ENCODE results near the gene RABGGTB.
"Not testable (repeated sequence)": the region's sequence is repeated elsewhere in the genome, so short reads cannot be mapped to it uniquely, and the experiment has no call there.

The RABGGTB gene

DNA sequence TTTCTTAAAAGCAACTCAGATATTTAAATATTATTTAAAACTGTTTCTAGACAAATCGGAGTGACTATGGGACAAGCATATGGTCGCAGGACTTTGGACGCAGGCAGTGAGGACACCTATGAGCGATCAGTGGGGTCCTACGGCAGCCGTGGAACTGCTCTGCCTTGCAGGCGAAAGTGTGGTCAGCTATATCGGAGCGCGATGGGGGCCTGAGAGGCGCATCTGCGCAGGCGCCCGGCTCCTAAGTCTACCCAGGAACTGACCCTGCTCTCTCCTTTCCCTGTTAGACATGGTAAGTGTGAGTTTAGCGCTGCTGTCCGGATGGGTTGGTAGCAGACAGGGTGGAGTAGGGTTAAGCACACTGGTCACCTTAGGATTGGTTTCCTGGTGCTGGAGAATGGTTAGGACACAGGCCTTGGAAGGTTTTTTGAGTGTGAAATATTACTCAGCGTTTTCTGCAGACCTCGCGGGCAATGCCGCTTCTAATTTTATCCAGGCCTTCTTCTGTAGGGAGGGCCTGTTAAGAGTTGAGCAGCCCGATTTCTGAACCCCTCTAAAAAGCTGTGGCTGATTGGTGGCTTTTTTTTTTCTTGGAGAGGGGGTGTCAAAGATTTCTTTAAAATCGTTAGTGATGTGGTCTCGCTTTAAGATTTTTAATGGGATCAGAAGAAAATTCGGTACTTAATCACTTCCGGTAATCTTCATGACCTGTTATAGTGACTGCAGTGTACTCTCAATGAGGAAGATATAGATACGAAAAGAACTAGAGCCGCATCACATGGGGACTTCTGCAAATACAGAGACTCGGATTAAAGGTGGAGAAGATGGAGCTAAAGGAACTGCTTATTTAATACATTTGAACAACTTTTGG lies at the start of gene RABGGTB:
TSS of gene RABGGTB (plus strand) at position 274 of the 871 bp plus-strand sequence. CDS start at position 290, 16 bp downstream.
- DNase-seq: peak; percentile 95

DNA sequence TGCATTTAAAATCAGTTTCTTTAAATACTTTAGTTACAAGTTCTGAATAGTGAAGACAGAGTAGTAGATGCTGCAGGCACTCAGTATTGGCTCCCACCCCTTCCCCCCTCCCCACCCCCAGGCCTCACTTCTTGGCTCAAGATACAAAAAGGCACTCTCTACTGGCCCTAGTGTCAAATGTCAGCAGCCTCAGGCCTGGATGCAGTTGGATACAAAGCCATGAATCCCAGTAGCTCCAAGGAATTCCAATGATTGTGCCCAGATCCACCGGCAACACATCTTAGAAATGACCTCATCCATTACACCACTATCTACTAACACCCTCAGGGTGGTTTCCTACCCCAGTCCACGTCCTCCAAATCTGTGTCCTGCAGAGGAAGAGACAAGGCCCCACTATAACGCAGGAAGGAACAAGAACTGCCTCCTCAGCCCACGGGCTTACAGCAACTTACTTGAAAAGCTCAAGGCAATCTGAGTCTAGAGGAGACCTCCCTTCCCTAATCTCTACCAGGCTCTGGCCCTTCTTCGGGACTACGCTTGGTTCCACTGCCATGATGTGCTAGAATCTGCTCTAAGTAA lies 43.9 kb upstream of the RABGGTB start:
- no peak for DNase-seq

DNA sequence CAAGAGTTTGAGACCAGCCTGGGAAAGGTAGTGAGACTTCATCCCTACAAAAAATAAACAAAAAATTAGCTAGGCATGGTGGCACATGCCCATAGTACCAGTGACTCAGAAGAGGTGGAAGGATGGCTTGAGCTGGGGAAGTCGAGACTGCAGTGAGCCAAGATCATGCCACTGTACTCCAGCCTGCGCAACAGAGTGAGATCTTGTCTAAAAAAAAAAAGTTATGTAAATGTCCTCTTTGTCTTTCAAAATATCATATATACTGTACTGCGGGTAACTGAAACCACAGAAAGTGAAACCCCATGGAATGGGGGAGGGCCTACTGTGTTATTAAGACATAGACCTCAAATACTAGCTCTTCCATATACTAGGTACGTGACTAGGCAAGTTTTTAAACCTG lies 40.8 kb upstream of the RABGGTB start:
- DNase-seq: no peak

DNA sequence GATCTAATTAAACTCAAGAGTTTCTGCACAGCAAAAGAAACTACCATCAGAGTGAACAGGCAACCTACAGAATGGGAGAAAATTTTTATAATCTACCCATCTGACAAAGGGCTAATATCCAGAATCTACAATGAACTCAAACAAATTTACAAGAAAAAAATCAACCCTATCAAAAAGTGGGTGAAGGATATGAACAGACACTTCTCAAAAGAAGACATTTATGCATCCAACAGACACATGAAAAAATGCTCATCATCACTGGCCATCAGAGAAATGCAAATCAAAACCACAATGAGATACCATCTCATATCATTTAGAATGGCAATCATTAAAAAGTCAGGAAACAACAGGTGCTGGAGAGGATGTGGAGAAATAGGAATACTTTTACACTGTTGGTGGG lies 28.8 kb upstream of the RABGGTB start:
- DNase-seq: not testable (repeated sequence)

DNA sequence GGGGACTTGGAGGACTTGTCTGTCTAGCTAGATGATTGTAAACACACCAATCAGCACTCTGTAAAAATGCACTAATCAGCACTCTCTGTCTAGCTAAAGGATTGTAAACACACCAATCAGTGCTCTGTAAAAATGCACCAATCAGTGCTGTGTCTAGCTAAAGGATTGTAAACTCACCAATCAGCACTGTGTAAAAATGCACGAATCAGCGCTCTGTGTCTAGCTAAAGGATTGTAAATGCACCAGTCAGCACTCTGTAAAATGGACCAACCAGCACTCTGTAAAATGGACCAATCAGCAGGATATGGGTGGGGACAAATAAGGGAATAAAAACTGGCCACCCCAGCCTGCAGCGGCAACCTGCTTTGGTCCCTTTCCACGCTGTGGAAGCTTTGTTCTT lies 27.5 kb upstream of the RABGGTB start:
- not testable (repeated sequence) for DNase-seq

DNA sequence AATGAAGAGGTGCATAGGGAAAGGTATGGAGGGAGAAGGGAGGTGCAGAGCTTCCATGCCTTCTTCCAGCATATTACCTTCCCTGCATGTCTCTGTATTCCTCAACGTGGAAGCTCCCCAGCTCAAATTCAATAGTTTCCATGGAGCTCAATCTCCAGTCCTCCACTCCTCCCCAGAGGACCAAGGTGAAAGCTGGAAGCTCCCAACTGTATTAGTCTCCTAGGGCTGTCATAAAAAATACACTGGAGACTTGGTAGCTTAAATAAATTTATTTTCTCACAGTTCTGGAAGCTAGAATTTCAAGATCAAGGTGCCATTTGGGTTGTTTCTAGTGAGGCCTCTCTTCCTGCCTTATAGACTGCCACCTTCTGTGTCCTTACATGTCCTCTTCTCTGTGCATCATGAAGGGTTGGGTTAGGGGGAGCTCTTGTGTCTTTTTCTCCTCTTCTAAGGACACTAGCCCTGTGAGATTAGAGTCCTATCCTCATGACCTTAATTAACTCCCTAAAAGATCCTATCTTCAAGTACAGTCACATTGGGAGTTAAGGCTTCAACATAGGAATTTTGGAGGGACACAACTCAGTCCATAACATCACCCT lies 21.9 kb upstream of the RABGGTB start:
- no peak for DNase-seq

DNA sequence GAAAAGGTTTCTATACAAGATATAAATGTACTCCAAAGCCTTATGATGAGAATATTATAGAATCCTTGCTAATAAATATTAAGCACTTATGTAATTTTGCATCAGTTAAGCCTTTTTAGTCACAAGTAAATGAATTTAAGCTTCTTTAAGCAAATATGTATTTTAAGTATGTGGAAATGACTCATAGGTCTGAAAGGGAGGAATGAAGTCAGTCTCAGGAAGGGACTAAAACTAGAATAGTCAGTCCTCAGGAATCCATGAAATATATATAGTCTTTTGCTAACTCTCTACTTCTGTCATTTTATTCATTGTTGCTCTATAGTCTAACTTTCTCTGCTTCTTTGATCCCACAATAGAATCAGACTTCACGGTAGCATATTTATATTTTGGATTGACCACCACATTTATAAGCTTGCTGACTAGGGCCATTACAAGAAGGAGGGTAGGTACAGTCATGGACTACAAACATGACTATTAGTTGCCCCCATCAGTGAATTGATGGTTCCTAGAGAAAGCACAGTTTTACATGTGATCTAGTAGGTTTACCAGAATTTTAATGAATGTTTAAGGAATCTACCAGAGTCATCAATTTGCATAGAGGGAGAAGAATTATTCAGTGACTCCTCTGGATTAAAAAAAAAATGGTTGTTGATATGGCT lies 20.2 kb upstream of the RABGGTB start:
- no peak for DNase-seq

DNA sequence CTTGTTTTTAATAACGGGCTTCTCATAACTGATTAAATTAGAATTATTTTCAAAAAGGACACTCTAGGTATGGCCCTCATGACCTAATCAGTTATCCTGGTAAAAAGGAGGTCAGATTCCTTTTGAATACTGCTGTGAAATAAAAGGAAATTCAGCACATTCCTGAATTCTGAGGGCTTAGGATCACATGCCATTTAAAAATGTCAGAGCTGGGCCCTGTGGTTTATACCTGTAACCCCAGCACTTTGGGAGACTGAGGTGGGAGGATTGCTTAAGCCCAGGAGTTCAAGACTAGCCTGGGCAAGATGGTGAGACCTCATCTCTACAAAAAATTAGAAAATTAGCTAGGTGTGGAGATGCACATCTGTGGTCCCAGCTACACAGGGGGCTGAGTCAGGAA lies 18.0 kb upstream of the RABGGTB start:
- DNase-seq: no peak

DNA sequence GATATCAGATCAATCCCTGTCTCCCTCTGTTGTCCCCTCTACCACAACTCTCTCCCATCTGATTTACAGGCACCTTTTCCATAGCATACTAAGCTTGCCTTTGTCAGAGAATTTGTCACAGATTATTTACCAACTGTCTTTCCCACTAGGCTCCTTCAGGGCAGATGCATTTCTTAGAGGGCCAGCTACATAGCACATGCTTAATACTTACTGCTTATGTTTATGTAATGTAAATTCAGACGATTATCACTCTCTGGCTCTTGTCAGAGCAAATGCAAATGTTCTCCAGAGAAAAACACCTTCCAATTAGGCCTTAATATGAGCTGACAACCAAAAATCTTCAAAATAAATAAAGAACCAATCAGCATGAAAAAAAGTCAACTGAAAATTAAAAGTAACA lies 15.3 kb upstream of the RABGGTB start:
- no peak for DNase-seq

DNA sequence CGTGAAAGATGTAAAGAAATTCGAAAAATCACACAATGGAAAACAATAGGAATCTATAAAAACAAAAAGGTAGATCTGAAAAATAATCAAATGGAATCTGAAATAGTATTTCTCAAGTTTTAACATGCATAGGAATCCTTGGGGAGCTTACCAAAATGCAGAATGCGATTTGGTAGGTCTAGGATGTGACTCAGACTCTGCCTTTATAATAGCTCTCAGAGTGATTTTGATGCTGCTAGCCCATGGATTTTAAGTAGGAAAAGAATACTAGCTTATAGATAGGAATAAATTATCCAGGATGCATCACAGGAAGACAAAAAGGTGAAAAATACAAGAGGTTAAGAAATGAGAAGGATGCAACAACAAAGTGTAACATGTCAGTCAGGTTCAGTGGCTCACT lies 14.1 kb upstream of the RABGGTB start:
- DNase-seq: no peak

DNA sequence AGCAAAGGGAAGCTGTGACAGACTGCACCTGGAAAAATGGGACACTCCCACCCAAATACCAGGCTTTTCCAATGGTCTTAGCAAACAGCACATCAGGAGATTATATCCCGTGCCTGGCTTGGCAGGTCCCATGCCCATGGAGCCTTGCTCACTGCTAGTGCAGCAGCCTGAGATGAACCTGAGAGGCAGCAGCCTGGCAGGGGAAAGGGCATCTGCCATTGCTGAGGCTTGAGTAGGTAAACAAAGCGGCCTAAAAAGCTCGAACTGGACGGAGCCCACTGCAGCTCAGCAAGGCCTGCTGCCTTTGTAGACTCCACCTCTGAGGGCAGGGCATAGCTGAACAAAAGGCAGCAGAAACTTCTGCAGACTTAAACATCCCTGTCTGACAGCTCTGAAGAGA lies 8.2 kb upstream of the RABGGTB start:
- not testable (repeated sequence) for DNase-seq

DNA sequence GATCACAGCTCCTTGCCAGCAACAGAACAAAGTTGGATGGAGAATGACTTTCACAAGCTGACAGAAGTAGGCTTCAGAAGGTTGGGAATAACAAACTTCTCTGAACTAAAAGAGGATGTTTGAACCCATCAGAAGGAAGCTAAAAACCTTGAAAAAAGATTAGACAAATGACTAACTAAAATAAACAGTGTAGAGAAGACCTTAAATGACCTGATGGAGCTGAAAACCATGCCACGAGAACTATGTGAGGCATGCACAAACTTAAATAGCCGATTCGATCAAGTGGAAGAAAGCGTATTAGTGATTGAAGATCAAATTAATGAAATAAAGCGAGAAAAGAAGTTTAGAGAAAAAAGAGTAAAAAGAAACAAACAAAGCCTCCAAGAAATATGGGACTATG lies 7.4 kb upstream of the RABGGTB start:
- DNase-seq: not testable (repeated sequence)

DNA sequence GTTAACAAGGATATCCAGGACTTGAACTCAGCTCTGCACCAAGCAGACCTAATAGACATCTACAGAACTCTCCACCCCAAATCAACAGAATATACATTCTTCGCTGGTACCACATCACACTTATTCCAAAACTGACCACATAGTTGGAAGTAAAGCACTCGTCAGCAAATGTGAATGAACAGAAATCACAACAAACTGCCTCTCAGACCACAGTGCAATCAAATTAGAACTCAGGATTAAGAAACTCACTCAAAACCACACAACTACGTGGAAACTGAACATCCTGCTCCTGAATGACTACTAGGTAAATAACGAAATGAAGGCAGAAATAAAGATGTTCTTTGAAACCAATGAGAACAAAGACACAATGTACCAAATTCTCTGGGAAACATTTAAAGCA lies 5.9 kb upstream of the RABGGTB start:
- not testable (repeated sequence) for DNase-seq

DNA sequence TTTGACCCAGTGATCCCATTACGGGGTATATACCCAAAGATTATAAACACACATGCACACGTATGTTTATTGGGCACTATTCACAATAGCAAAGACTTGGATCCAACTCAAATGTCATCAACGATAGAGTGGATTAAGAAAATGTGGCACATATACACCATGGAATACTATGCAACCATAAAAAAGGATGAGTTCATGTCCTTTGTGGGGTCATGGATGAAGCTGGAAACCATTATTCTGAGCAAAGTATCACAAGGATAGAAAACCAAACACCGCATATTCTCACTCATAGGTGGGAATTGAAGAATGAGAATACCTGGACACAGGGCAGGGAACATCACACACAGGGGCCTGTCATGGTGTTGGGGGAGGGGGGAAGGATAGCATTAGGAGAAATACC lies 2.1 kb upstream of the RABGGTB start:
- DNase-seq: not testable (repeated sequence)

DNA sequence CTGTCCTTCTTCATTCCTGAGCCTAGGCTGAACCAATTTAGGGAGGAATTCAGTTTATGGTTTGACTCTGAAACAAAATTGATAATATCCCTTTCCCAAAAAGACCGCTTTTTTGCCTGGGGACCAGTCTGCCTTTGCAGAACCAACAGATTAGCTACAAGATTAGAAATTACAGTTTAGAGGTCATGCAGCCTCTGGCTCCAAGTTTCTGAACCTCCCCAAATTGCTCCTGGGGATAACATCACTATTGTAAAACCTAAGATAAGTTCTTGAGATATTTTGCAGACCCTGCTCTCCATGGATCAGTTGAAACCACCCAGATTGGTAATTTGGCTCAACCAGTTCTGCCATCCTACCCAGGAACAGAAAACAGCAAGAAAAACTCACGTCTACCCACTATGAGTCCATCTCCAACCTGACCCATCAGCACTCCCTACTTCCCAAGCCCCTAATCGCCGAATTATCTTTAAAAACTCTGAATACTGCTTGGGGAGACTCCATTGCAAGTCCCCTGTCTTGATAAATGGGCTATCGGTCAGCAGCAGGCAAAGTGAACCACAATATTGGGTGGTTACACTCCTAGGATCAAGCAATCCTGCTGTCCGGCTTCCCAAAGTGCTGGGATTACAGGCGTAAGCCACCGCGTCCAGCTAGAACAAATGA lies 605 bp upstream of the RABGGTB start:
- no peak for DNase-seq

DNA sequence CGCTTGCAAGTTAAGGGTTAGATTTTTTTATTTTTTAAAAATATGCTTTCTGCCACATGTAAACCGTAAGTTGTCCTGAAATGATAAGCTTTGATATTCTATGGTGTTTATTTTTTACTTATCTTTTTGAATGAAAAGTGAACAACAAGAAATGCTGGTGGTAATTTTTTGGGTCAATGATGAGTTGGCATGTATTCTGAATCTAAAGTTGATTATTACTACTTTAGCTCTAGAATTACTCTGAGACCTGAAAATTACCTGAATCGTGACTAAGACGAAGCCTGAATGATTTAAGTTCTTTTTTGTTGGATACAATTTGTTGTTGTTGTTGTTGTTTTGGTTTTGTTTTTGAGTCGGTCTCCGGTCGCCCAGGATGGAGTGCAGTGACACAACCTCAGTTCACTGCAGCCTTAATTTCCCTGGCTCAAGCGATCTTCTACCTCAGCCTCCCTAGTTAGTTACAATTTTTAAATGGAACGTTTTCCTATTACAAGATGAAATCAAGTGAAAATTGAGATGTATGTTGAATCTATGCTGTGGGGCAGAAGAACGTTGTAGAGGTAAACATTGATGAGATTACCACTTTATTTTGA lies 941 bp downstream of the RABGGTB start:
- no peak for DNase-seq

DNA sequence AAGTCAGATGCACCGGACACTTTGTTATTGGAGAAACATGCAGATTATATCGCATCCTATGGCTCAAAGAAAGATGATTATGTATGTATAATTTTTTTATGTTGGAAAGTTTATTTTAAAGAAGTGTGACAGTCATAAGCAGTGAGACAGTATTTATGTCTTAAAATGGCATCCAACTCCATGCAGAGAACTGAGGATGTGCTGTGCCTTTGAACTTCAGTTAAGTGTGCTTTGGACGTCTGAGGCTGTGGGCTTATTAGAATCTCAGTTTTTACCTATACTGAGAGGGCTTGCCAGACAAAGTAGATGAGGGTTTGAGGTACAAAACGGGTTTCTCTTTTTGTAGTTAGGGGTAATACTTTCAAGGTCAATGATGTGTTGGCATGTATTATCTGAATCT lies 1.5 kb downstream of the RABGGTB start:
- DNase-seq: no peak

DNA sequence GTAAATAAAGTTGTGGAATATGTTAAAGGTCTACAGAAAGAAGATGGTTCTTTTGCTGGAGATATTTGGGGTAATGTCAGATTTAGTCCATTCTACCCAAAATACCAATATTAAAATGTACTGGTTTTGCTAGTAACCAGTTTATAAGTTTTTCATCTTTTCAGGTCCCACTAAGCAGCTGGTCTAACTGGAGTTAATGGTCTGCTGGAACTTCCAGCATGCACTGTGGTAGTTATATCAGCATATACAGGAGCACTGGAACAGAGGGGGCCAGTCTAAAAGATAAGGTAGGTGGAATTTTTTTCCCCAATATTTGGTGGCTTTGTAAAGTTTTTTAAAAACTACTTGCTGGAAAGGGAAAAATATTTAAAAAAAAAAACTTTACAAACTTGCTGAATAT lies 3.9 kb downstream of the RABGGTB start:
- no peak for DNase-seq

DNA sequence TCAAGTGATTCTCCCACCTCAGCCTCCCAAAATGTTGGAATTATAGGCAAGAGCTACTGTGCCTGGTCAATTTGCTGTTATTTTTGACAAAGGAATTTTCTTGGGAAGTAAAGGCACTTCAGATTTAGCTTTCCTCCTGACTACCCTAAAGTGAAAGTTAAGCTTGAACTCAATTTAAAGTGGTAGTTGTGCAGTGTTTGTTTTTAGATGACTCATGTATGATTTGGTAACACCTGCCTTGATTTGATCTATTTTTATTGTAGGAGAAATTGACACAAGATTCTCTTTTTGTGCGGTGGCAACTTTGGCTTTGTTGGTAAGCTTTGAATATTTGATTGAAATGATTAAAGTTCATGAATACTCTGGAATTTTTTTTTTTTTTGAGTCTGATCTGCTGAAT lies 5.0 kb downstream of the RABGGTB start:
- DNase-seq: peak; percentile 5

DNA sequence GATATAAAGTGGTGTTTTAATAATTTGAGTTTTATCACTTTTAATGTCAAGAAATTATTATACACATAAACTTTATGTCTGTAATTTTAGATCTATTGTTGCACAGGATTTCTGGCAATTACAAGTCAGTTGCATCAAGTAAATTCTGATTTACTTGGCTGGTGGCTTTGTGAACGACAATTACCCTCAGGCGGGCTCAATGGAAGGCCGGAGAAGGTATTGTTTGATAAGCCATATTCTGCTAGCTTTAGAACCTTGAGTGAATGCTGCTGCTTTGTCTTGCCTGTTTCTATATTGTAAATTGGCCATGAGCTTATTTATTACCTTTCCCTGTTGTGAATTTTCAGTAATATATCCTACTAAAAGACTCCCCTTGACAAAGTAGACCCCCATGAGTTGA lies 6.0 kb downstream of the RABGGTB start:
- no peak for DNase-seq

DNA sequence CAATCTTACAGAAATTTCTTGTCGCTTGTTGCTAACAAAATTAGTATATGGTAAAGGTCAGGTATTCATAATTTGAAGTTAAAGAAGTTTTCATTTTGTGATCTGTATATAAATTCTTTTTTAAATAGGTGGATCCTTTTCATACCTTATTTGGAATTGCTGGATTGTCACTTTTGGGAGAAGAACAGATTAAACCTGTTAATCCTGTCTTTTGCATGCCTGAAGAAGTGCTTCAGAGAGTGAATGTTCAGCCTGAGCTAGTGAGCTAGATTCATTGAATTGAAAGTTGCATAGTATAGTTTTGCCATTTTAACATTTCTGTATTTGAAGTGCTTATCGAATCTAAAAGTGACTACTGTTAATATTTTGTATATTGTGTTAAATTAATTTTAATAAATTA lies 8.3 kb downstream of the RABGGTB start:
- DNase-seq: no peak

DNA sequence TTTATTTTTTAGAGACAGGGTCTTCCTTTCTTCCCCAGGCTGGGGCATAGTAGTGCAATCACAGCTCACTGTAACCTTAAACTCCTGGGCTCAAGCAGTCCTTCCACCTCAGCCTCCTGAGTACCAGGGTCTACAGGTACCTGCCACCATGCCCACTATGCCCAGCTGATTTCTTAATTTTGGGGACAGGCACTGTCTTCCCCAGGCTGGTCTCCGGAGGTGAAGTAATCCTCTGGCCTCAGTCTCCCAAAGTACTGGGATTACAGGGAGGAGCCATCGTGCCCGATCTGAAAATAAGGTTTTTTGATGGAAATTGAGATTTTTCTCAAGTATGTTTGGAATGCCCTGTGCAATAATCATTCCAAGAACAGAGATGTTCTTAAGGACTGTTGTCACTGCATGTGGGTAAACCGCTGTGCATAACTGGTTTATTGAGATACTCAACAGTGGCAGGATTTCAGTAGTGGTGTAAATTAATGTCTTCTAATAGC lies 9.7 kb downstream of the RABGGTB start:
- no peak for DNase-seq
